Fibroblast of lung (primary cell): ENCODE results near the gene TMPRSS4. TPM values are rescaled to one million over a fixed set of nuclear protein-coding genes. Genes with fewer than 3 reads are reported as not detected.

Experiments used
- DNase-seq, 2 donors: peaks; one replicate each; pipeline versions ENCODE4 v3.0.0 to v3.0.0-alpha.2; 2010; ENCODE audit warnings: low read depth in 2 of 2
- H2AFZ ChIP-seq: 2 replicates; pipeline ENCODE4 v1.5.1; 2012; ENCODE audit warnings: low read length, control low read depth, inconsistent platforms
- H3K27ac ChIP-seq: 2 replicates; pipeline ENCODE4 v1.5.1; 2011; ENCODE audit warnings: low read length, control low read depth; ENCODE audit not compliant: insufficient read depth
- H3K27me3 ChIP-seq: 2 replicates; pipeline ENCODE4 v1.5.1; 2011; ENCODE audit warnings: mild to moderate bottlenecking, low read length; ENCODE audit not compliant: control insufficient read depth, insufficient read depth
- H3K36me3 ChIP-seq: 2 replicates; pipeline ENCODE4 v1.5.1; 2011; ENCODE audit warnings: low read length; ENCODE audit not compliant: control insufficient read depth, insufficient read depth
- H3K4me1 ChIP-seq: 2 replicates; pipeline ENCODE4 v1.5.1; 2011; ENCODE audit warnings: low read length; ENCODE audit not compliant: control insufficient read depth, insufficient read depth; ENCODE audit errors: extremely low read depth
- H3K4me2 ChIP-seq: 2 replicates; pipeline ENCODE4 v1.5.1; 2011; ENCODE audit warnings: low read length, control low read depth; ENCODE audit not compliant: insufficient read depth; ENCODE audit errors: extremely low read depth
- H3K4me3 ChIP-seq, 4 experiments: fragments of 200-600 bp in 1 of 4; sonication (generic) in 1 of 4; replicated peaks in 1 of 4; 2 replicates each; pipeline ENCODE4 v1.5.1; 2011 to 2016; ENCODE audit warnings: low read length in 4 of 4, low read depth in 3 of 4, mild to moderate bottlenecking in 3 of 4, control low read depth in 2 of 4, inconsistent platforms in 1 of 4, mixed read lengths in 1 of 4; ENCODE audit not compliant: insufficient read depth in 1 of 4; ENCODE audit errors: control extremely low read depth in 1 of 4
- H3K79me2 ChIP-seq: 2 replicates; pipeline ENCODE4 v1.5.1; 2012; ENCODE audit warnings: mild to moderate bottlenecking, low read length, inconsistent platforms; ENCODE audit not compliant: control insufficient read depth, insufficient read depth
- H3K9ac ChIP-seq: 2 replicates; pipeline ENCODE4 v1.5.1; 2011; ENCODE audit warnings: mild to moderate bottlenecking, low read length, control low read depth; ENCODE audit not compliant: insufficient read depth
- H3K9me3 ChIP-seq: 2 replicates; pipeline ENCODE4 v1.5.1; 2012; ENCODE audit warnings: low read depth, low read length; ENCODE audit not compliant: control insufficient read depth, insufficient read depth
- H4K20me1 ChIP-seq: 2 replicates; pipeline ENCODE4 v1.5.1; 2011; ENCODE audit warnings: low read length; ENCODE audit not compliant: control insufficient read depth, insufficient read depth; ENCODE audit errors: extremely low read depth
- CTCF ChIP-seq, 2 donors: IDR thresholded peaks in 1 of 2; conservative IDR thresholded peaks in 1 of 2; 1 replicate in 1 of 2; 2 replicates in 1 of 2; pipeline ENCODE4 v1.5.1; 2011 to 2012; ENCODE audit warnings: low read length in 2 of 2, control low read depth in 1 of 2, inconsistent platforms in 1 of 2, low read depth in 1 of 2, mild to moderate bottlenecking in 1 of 2
- EZH2 ChIP-seq: IDR thresholded peaks from 2 replicates; pipeline ENCODE4 v1.5.1; 2012; ENCODE audit warnings: low read length, control low read depth, mild to moderate bottlenecking; ENCODE audit errors: missing control alignments
- polyA plus RNA-seq, 2 donors: library from polyadenylated mRNA; depleted of rRNA in 1 of 2; stranded (reverse) in 1 of 2; unstranded in 1 of 2; fragments of >200 nt; gene quantifications; 2 replicates each; pipeline ENCODE4 v1.2.1, GENCODE V29; 2011 to 2012; ENCODE audit warnings: missing spikeins in 1 of 2
- total RNA-seq: library from RNA; depleted of rRNA; stranded (reverse); fragments of >200 nt; gene quantifications from 2 replicates; pipeline ENCODE4 v1.2.1, GENCODE V29; 2014

TMPRSS4 gene
- total and polyA plus RNA-seq, 2 donors (not counting 1 experiment from before 2014, with no cell fraction given): not detected

- no peaks in the 10 kb centered on the region for H3K27me3 ChIP-seq
- no peaks in the 10 kb centered on the region for H3K4me1 ChIP-seq
- H3K9ac ChIP-seq: no peak overlapping the region
- H3K36me3 ChIP-seq: no peaks in the 10 kb centered on the region
- no peak overlapping the region for H3K27ac ChIP-seq
- no peaks in the 10 kb centered on the region for H3K9me3 ChIP-seq
- no peaks in the 10 kb centered on the region for H4K20me1 ChIP-seq
- TF ChIP-seq CTCF (conservative IDR thresholded peaks at IDR 0.05 in 1 of 2, IDR thresholded peaks at IDR 0.05 in 1 of 2; ENCODE audit: low read depth in 1 of 2, low read length in 2 of 2) (no peak), EZH2 (no peak)
- H3K79me2 ChIP-seq: no peaks in the 10 kb centered on the region
- no peak overlapping the region for H2AFZ ChIP-seq
- H3K4me2 ChIP-seq: no peak overlapping the region
- no peak overlapping the region for H3K4me3 ChIP-seq
- DNase-seq: no peak
Measured at GRCh38 chr11:118136341-118136740, 59.5 kb downstream of the TMPRSS4 start.

GRCh38 chr11:118136801-118137200, 59.9 kb downstream of the TMPRSS4 start:
- no peaks in the 10 kb centered on the region for H3K36me3 ChIP-seq
- no peaks in the 10 kb centered on the region for H4K20me1 ChIP-seq
- no peaks in the 10 kb centered on the region for H3K9me3 ChIP-seq
- H3K4me2 ChIP-seq: no peak overlapping the region
- no peak overlapping the region for H3K27ac ChIP-seq
- H3K4me1 ChIP-seq: no peaks in the 10 kb centered on the region
- TF ChIP-seq CTCF (conservative IDR thresholded peaks at IDR 0.05 in 1 of 2, IDR thresholded peaks at IDR 0.05 in 1 of 2; ENCODE audit: low read depth in 1 of 2, low read length in 2 of 2) (no peak), EZH2 (no peak)
- no peak for DNase-seq
- H2AFZ ChIP-seq: no peak overlapping the region
- no peak overlapping the region for H3K9ac ChIP-seq
- no peak overlapping the region for H3K4me3 ChIP-seq
- no peaks in the 10 kb centered on the region for H3K27me3 ChIP-seq
- no peaks in the 10 kb centered on the region for H3K79me2 ChIP-seq

- no peaks in the 10 kb centered on the region for H3K9me3 ChIP-seq
- H3K4me2 ChIP-seq: no peak overlapping the region
- H3K9ac ChIP-seq: no peak overlapping the region
- TF ChIP-seq EZH2 (no peak), CTCF (conservative IDR thresholded peaks at IDR 0.05 in 1 of 2, IDR thresholded peaks at IDR 0.05 in 1 of 2; ENCODE audit: low read depth in 1 of 2, low read length in 2 of 2) (no peak)
- H4K20me1 ChIP-seq: no peaks in the 10 kb centered on the region
- no peaks in the 10 kb centered on the region for H3K4me1 ChIP-seq
- H3K4me3 ChIP-seq: no peak overlapping the region
- no peak overlapping the region for H3K27ac ChIP-seq
- no peaks in the 10 kb centered on the region for H3K27me3 ChIP-seq
- no peaks in the 10 kb centered on the region for H3K36me3 ChIP-seq
- no peaks in the 10 kb centered on the region for H3K79me2 ChIP-seq
- no peak for DNase-seq
- no peak overlapping the region for H2AFZ ChIP-seq
Measured at GRCh38 chr11:118138839-118139420, 62.1 kb downstream of the TMPRSS4 start.
